ENCODE results near the gene IFFO2.

GRCh38 chr1:18927654-18928272 is 28.7 kb downstream of the IFFO2 start:
- TF ChIP-seq CTCF (IDR thresholded peaks at IDR 0.05; ENCODE audit: low read length) (no peak), EZH2 (IDR thresholded peaks at IDR 0.05; ENCODE audit: borderline replicate concordance, low read length) (no peak)

Data from OCI-LY1 (cell line).